Liver (tissue), 9 donors: ENCODE results near the gene GPRC5B. TPM values are rescaled to one million over a fixed set of nuclear protein-coding genes. Genes with fewer than 3 reads are reported as not detected.

ENCODE experiments used
- DNase-seq: peaks from one replicate; pipeline ENCODE4 v3.0.0-alpha.2; 2017; ENCODE audit warnings: low spot score
- H3K27ac ChIP-seq, 2 donors: one replicate each; pipeline ENCODE4 v1.7.0; 2013; ENCODE audit warnings: inconsistent platforms in 2 of 2, low read length in 2 of 2, control low read depth in 1 of 2, low read depth in 1 of 2, mild to moderate bottlenecking in 1 of 2
- H3K27me3 ChIP-seq, 4 donors: one replicate each; pipeline versions ENCODE4 v1.6.1 to v1.7.0; 2013; ENCODE audit warnings: low read length in 3 of 4, inconsistent platforms in 1 of 4, mild to moderate bottlenecking in 1 of 4, moderate library complexity in 1 of 4; ENCODE audit not compliant: control insufficient read depth in 4 of 4, insufficient read depth in 4 of 4
- H3K36me3 ChIP-seq, 4 donors: one replicate each; pipeline versions ENCODE4 v1.6.1 to v1.7.0; 2013; ENCODE audit warnings: low read length in 3 of 4, mild to moderate bottlenecking in 3 of 4, low read depth in 1 of 4, moderate library complexity in 1 of 4; ENCODE audit not compliant: control insufficient read depth in 4 of 4, insufficient read depth in 3 of 4
- H3K4me1 ChIP-seq, 4 donors: one replicate each; pipeline versions ENCODE4 v1.6.1 to v1.7.0; 2013; ENCODE audit warnings: low read length in 3 of 4, mild to moderate bottlenecking in 3 of 4, moderate library complexity in 1 of 4; ENCODE audit not compliant: control insufficient read depth in 4 of 4, insufficient read depth in 4 of 4
- H3K4me3 ChIP-seq, 3 donors: one replicate each; pipeline versions ENCODE4 v1.6.1 to v1.7.0; 2013; ENCODE audit warnings: low read length in 3 of 3, control low read depth in 1 of 3, low read depth in 1 of 3, mild to moderate bottlenecking in 1 of 3
- H3K9ac ChIP-seq, 2 donors: one replicate each; pipeline ENCODE4 v1.7.0; 2013; ENCODE audit warnings: low read length in 2 of 2, mild to moderate bottlenecking in 2 of 2, moderate library complexity in 2 of 2, control low read depth in 1 of 2, low read depth in 1 of 2
- H3K9me3 ChIP-seq, 4 donors: one replicate each; pipeline versions ENCODE4 v1.6.1 to v1.7.0; 2013; ENCODE audit warnings: low read length in 3 of 4; ENCODE audit not compliant: control insufficient read depth in 4 of 4
- ATF3 ChIP-seq: IDR thresholded peaks from 2 replicates; pipeline ENCODE4 v1.6.1; 2016; ENCODE audit warnings: antibody characterized with exemption
- CTCF ChIP-seq: fragments of 150-350 bp; IDR thresholded peaks from 2 replicates; pipeline ENCODE4 v1.5.1; 2017; ENCODE audit warnings: improper control_type of control experiment, low read depth, low read length; ENCODE audit not compliant: missing input control
- EGR1 ChIP-seq, 2 donors: IDR thresholded peaks; 2 replicates each; pipeline ENCODE4 v1.6.1; 2016 to 2018; ENCODE audit warnings: antibody characterized with exemption in 2 of 2, low read depth in 2 of 2
- FOXA1 ChIP-seq: IDR thresholded peaks from 2 replicates; pipeline ENCODE4 v1.6.1; 2016; ENCODE audit warnings: antibody characterized with exemption
- FOXA2 ChIP-seq: IDR thresholded peaks from 2 replicates; pipeline ENCODE4 v1.6.1; 2016; ENCODE audit warnings: antibody characterized with exemption
- GABPA ChIP-seq, 2 donors: IDR thresholded peaks in 1 of 2; conservative IDR thresholded peaks in 1 of 2; 2 replicates each; pipeline ENCODE4 v1.6.1; 2016; ENCODE audit warnings: antibody characterized with exemption in 2 of 2, mild to moderate bottlenecking in 1 of 2, moderate library complexity in 1 of 2
- HNF4A ChIP-seq, 2 donors: conservative IDR thresholded peaks; 2 replicates each; pipeline ENCODE4 v1.6.1; 2016; ENCODE audit warnings: antibody characterized with exemption in 2 of 2, mild to moderate bottlenecking in 2 of 2
- HNF4G ChIP-seq: IDR thresholded peaks from 2 replicates; pipeline ENCODE4 v1.6.1; 2016; ENCODE audit warnings: antibody characterized with exemption
- JUND ChIP-seq, 2 donors: IDR thresholded peaks; 2 replicates each; pipeline ENCODE4 v1.6.1; 2016; ENCODE audit warnings: antibody characterized with exemption in 2 of 2
- MAX ChIP-seq: IDR thresholded peaks from 2 replicates; pipeline ENCODE4 v1.6.1; 2016; ENCODE audit warnings: antibody characterized with exemption
- NR2F2 ChIP-seq: IDR thresholded peaks from 2 replicates; pipeline ENCODE4 v1.6.1; 2016; ENCODE audit warnings: antibody characterized with exemption
- RAD21 ChIP-seq, 2 donors: IDR thresholded peaks; 2 replicates each; pipeline ENCODE4 v1.6.1; 2016; ENCODE audit warnings: antibody characterized with exemption in 2 of 2, mild to moderate bottlenecking in 2 of 2
- REST ChIP-seq: IDR thresholded peaks from 2 replicates; pipeline ENCODE4 v1.6.1; 2016; ENCODE audit warnings: antibody characterized with exemption, mild to moderate bottlenecking
- RXRA ChIP-seq, 2 donors: IDR thresholded peaks; 2 replicates each; pipeline ENCODE4 v1.6.1; 2017 to 2018; ENCODE audit warnings: antibody characterized with exemption in 2 of 2, mild to moderate bottlenecking in 1 of 2
- SP1 ChIP-seq: IDR thresholded peaks from 2 replicates; pipeline ENCODE4 v1.6.1; 2018; ENCODE audit warnings: antibody characterized with exemption, mild to moderate bottlenecking
- TAF1 ChIP-seq: conservative IDR thresholded peaks from 2 replicates; pipeline ENCODE4 v1.6.1; 2016; ENCODE audit warnings: antibody characterized with exemption, mild to moderate bottlenecking
- YY1 ChIP-seq: IDR thresholded peaks from 2 replicates; pipeline ENCODE4 v1.6.1; 2016; ENCODE audit warnings: antibody characterized with exemption, mild to moderate bottlenecking
- ZBTB33 ChIP-seq: IDR thresholded peaks from 2 replicates; pipeline ENCODE4 v1.6.1; 2016; ENCODE audit warnings: antibody characterized with exemption
- WGBS: extraction: QIAGEN DNeasy Blood & Tissue Kit; methylation state at CpG from one replicate; pipeline ENCODE4 v1.1.7; 2013; 5-methylcytosine and 5-hydroxymethylcytosine counted together
- polyA plus RNA-seq, 2 donors: library from polyadenylated mRNA; stranded (reverse) in 1 of 2; unstranded in 1 of 2; fragments of 200-250 nt in 1 of 2; fragments of >200 nt in 1 of 2; fragmentation: Nextera tagmentation in 1 of 2; extraction: Ambion mirVana in 1 of 2; gene quantifications; one replicate each; pipeline versions ENCODE4 v1.2.1 to v1.2.3, GENCODE V29; 2013 to 2015
- total RNA-seq, 2 donors: library from RNA; depleted of rRNA; stranded (reverse); fragments of >200 nt; gene quantifications; one replicate each; pipeline ENCODE4 v1.2.3, GENCODE V29; 2014
- donor health status: healthy.
- donor health status: healthy.
- donor health status: healthy.
- donor health status: healthy.
- donor health status: healthy.

GPRC5B gene
- total and polyA plus RNA-seq, 4 donors: 1.5 to 4.7 (median 2.7) TPM

GRCh38 chr16:19840524-19841110 is 44.0 kb downstream of the GPRC5B start:
- no peak for TF ChIP-seq GABPA (IDR thresholded peaks at IDR 0.05 in 1 of 2, conservative IDR thresholded peaks at IDR 0.05 in 1 of 2)
- no peak for TF ChIP-seq YY1
- no peak for TF ChIP-seq EGR1 (IDR thresholded peaks at IDR 0.05; ENCODE audit: low read depth in 2 of 2)
- no peak for TF ChIP-seq FOXA2
- no peak for TF ChIP-seq TAF1
- no peak for TF ChIP-seq CTCF
- no peak for TF ChIP-seq JUND (IDR thresholded peaks at IDR 0.05)
- TF ChIP-seq SP1: no peak
- TF ChIP-seq REST: no peak
- no peak for TF ChIP-seq RXRA (IDR thresholded peaks at IDR 0.05)
- TF ChIP-seq ZBTB33: no peak
- no peak for TF ChIP-seq NR2F2
- TF ChIP-seq ATF3: no peak
- TF ChIP-seq HNF4G: no peak
- no peak for TF ChIP-seq RAD21 (IDR thresholded peaks at IDR 0.05)
- no peak for TF ChIP-seq HNF4A (conservative IDR thresholded peaks at IDR 0.05)
- TF ChIP-seq MAX: no peak
- no peak for TF ChIP-seq FOXA1
- no peaks in the 10 kb centered on the region for H3K27me3 ChIP-seq
- no peak overlapping the region for H3K4me3 ChIP-seq
- H3K9me3 ChIP-seq: no peaks in the 10 kb centered on the region
- WGBS: 77% methylated on average over 3 of the region's 3 CpGs
- H3K4me1 ChIP-seq: no peaks in the 10 kb centered on the region
- DNase-seq: no peak
- no peak overlapping the region for H3K9ac ChIP-seq
- H3K27ac ChIP-seq: no peak overlapping the region
- H3K36me3 ChIP-seq: no peaks in the 10 kb centered on the region
